Prostate gland (tissue), 2 donors: ENCODE measurements around the gene ADGRL3. TPM values are rescaled to one million over a fixed set of nuclear protein-coding genes. Genes with fewer than 3 reads are reported as not detected.

Experiments used
- DNase-seq: peaks from one replicate; pipeline ENCODE4 v3.0.0-alpha.2; 2019; ENCODE audit warnings: low spot score
- H3K27ac ChIP-seq, 2 donors: fragments of 200-600 bp; sonication (generic); 2 replicates each; pipeline ENCODE4 v1.5.1; 2017 to 2019
- H3K27me3 ChIP-seq: fragments of 200-600 bp; sonication (generic); replicated peaks from 2 replicates; pipeline ENCODE4 v1.5.1; 2019; ENCODE audit not compliant: insufficient read depth
- H3K36me3 ChIP-seq, 2 donors: fragments of 200-600 bp; sonication (generic); 1 replicate in 1 of 2; 2 replicates in 1 of 2; pipeline versions ENCODE4 v1.5.1 to v1.8.1; 2017 to 2019
- H3K4me1 ChIP-seq: fragments of 200-600 bp; sonication (generic); replicated peaks from 2 replicates; pipeline ENCODE4 v1.5.1; 2019
- H3K4me3 ChIP-seq, 2 donors: fragments of 200-600 bp; sonication (generic); 2 replicates each; pipeline ENCODE4 v1.5.1; 2017 to 2019
- H3K9me3 ChIP-seq: fragments of 200-600 bp; sonication (generic); 2 replicates; pipeline ENCODE4 v1.5.1; 2017
- POLR2A ChIP-seq: fragments of 450-650 bp; IDR thresholded peaks from one replicate; pipeline ENCODE4 v1.6.1; 2016; ENCODE audit warnings: antibody characterized with exemption, mild to moderate bottlenecking
- POLR2AphosphoS5 ChIP-seq: sonication (generic); formaldehyde crosslinking; IDR thresholded peaks from one replicate; pipeline ENCODE4 v1.6.1; 2017; ENCODE audit warnings: antibody characterized with exemption
- WGBS: methylation state at CpG from one replicate; pipeline ENCODE4 v1.1.5; 2018; 5-methylcytosine and 5-hydroxymethylcytosine counted together
- intact Hi-C: fragments of 100-400 bp; cut with DNase I; formaldehyde crosslinking; loops from one replicate; pipeline ENCODE4 v1.14.2; 2022
- total RNA-seq, 2 donors: library from RNA; depleted of rRNA; stranded (reverse); fragments of >200 nt; gene quantifications; one replicate each; pipeline ENCODE4 v1.1.0, GENCODE V29; 2016
- TF ChIP-seq, protein P1 (sequence below), 4 experiments: fragments of 200-600 bp in 2 of 4; fragments of 450-650 bp in 2 of 4; sonication (generic) in 2 of 4; IDR thresholded peaks; 1 replicate in 3 of 4; 2 replicates in 1 of 4; pipeline ENCODE4 v1.5.1; 2016 to 2019; ENCODE audit warnings: antibody characterized with exemption in 4 of 4, mild to moderate bottlenecking in 2 of 4, moderate library complexity in 2 of 4

The ADGRL3 gene
- total RNA-seq, 2 donors from 2014 or later: 1.7 to 23.5 TPM

- Histone ChIP-seq H3K4me3 (no peak overlapping the region), H3K36me3 (no peaks in the 10 kb centered on the region), H3K9me3 (no peaks in the 10 kb centered on the region), H3K4me1 (no peaks in the 10 kb centered on the region), H3K27me3 (no peaks in the 10 kb centered on the region), H3K27ac (no peak overlapping the region)
- no peak for DNase-seq
- intact Hi-C loops: no loop called here
- 84% methylated on average over 2 of the region's 2 CpGs for WGBS
- TF ChIP-seq POLR2AphosphoS5 (no peak), POLR2A (no peak)
- TF ChIP-seq, protein P1, sequence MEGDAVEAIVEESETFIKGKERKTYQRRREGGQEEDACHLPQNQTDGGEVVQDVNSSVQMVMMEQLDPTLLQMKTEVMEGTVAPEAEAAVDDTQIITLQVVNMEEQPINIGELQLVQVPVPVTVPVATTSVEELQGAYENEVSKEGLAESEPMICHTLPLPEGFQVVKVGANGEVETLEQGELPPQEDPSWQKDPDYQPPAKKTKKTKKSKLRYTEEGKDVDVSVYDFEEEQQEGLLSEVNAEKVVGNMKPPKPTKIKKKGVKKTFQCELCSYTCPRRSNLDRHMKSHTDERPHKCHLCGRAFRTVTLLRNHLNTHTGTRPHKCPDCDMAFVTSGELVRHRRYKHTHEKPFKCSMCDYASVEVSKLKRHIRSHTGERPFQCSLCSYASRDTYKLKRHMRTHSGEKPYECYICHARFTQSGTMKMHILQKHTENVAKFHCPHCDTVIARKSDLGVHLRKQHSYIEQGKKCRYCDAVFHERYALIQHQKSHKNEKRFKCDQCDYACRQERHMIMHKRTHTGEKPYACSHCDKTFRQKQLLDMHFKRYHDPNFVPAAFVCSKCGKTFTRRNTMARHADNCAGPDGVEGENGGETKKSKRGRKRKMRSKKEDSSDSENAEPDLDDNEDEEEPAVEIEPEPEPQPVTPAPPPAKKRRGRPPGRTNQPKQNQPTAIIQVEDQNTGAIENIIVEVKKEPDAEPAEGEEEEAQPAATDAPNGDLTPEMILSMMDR (IDR thresholded peaks at IDR 0.05): no peak
Measured at GRCh38 chr4:61308033-61308432, 107.9 kb downstream of the ADGRL3 start.

DNA sequence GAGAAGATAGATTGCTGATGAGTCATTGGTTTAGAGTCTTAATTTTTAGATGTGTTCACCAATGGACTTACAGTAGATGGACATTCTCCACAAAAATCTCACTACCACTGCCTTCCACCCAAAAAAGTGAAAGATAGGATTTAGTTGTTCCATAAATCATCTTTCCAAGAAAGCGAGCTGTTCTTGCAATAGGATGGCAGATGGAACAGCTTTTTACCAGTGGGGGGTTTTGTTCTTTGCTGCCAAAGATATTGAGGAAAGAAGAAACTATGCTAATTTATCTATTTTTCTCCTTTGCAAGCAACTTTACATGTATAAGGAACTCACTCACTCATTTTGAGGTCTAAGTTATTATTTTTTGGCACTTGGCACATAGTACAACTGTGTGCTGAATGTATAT lies 109.5 kb downstream of the ADGRL3 start:
- H3K27ac ChIP-seq: no peak overlapping the region

GRCh38 chr4:61312526-61312925 lies 112.4 kb downstream of the ADGRL3 start:
- DNase-seq: no peak
- Histone ChIP-seq H3K27me3 (no peaks in the 10 kb centered on the region), H3K9me3 (no peaks in the 10 kb centered on the region), H3K27ac (no peak overlapping the region), H3K4me3 (no peak overlapping the region), H3K4me1 (no peaks in the 10 kb centered on the region), H3K36me3 (no peaks in the 10 kb centered on the region)
- TF ChIP-seq POLR2A: no peak
- TF ChIP-seq, protein P1 (IDR thresholded peaks at IDR 0.05): no peak
- TF ChIP-seq POLR2AphosphoS5: no peak
- intact Hi-C loops: no loop called here
- 100% methylated on average over 1 of the region's 1 CpG for WGBS

More for the DNA sequence above, 109.5 kb downstream of the ADGRL3 start:
- no peak for DNase-seq
- 94% methylated on average over 1 of the region's 1 CpG for WGBS
- no peaks in the 10 kb centered on the region for H3K4me1 ChIP-seq
- TF ChIP-seq POLR2A: no peak
- no peak for TF ChIP-seq POLR2AphosphoS5
- TF ChIP-seq, protein P1 (IDR thresholded peaks at IDR 0.05): no peak
- intact Hi-C loops: no loop called here
- no peaks in the 10 kb centered on the region for H3K9me3 ChIP-seq
- no peaks in the 10 kb centered on the region for H3K27me3 ChIP-seq
- H3K36me3 ChIP-seq: no peaks in the 10 kb centered on the region
- H3K4me3 ChIP-seq: no peak overlapping the region

GRCh38 chr4:61318431-61318830 lies 118.3 kb downstream of the ADGRL3 start:
- TF ChIP-seq, protein P1 (IDR thresholded peaks at IDR 0.05): no peak
- no peak for TF ChIP-seq POLR2A
- TF ChIP-seq POLR2AphosphoS5: no peak
- H3K4me3 ChIP-seq: no peak overlapping the region
- H3K9me3 ChIP-seq: no peaks in the 10 kb centered on the region
- DNase-seq: no peak
- H3K27me3 ChIP-seq: no peaks in the 10 kb centered on the region
- no peaks in the 10 kb centered on the region for H3K4me1 ChIP-seq
- no peaks in the 10 kb centered on the region for H3K36me3 ChIP-seq
- H3K27ac ChIP-seq: no peak overlapping the region
- WGBS: 96% methylated on average over 1 of the region's 1 CpG
- intact Hi-C loops: no loop called here

GRCh38 chr4:61319156-61319555 lies 119.0 kb downstream of the ADGRL3 start:
- Histone ChIP-seq H3K27me3 (no peaks in the 10 kb centered on the region), H3K36me3 (no peaks in the 10 kb centered on the region), H3K9me3 (no peaks in the 10 kb centered on the region), H3K4me3 (no peak overlapping the region), H3K27ac (no peak overlapping the region), H3K4me1 (no peaks in the 10 kb centered on the region)
- TF ChIP-seq POLR2A (no peak), POLR2AphosphoS5 (no peak)
- TF ChIP-seq, protein P1 (IDR thresholded peaks at IDR 0.05): no peak
- no peak for DNase-seq
- intact Hi-C loops: no loop called here
